Prostate gland (tissue), 2 donors: ENCODE data around the gene CLTB.

Experiments used
- CTCF ChIP-seq, 4 experiments: fragments of 200-600 bp in 2 of 4; fragments of 450-650 bp in 2 of 4; sonication (generic) in 2 of 4; IDR thresholded peaks; 1 replicate in 3 of 4; 2 replicates in 1 of 4; pipeline ENCODE4 v1.5.1; 2016 to 2019; ENCODE audit warnings: antibody characterized with exemption in 4 of 4, mild to moderate bottlenecking in 2 of 4, moderate library complexity in 2 of 4
- POLR2A ChIP-seq: fragments of 450-650 bp; IDR thresholded peaks from one replicate; pipeline ENCODE4 v1.6.1; 2016; ENCODE audit warnings: antibody characterized with exemption, mild to moderate bottlenecking

GRCh38 chr5:176436656-176437055 is 20.3 kb upstream of the CLTB start:
- TF ChIP-seq POLR2A (no peak), CTCF (IDR thresholded peaks at IDR 0.05) (no peak)
